Heart left ventricle (tissue), 16 donors: Measurements from ENCODE around the gene HBEGF. TPM values are rescaled to one million over a fixed set of nuclear protein-coding genes. Genes with fewer than 3 reads are reported as not detected.

Source experiments
- ATAC-seq, 4 donors: fragments of 200-7000 bp; cut with Tn5 transposase; one replicate each; pipeline ENCODE4 v1.9.1; 2020 to 2022; ENCODE audit warnings: moderate library complexity in 4 of 4, mild to moderate bottlenecking in 3 of 4, moderate number of reproducible peaks in 1 of 4
- DNase-seq, 5 donors: peaks; one replicate each; pipeline ENCODE4 v3.0.0-alpha.2; 2020
- H3K27ac ChIP-seq, 12 donors: fragments of 200-600 bp; sonication (generic) in 4 of 12; one replicate each; pipeline versions ENCODE4 v1.5.0 to v1.8.0; 2016 to 2022; ENCODE audit warnings: mild to moderate bottlenecking in 2 of 12
- H3K27me3 ChIP-seq, 9 donors: fragments of 200-600 bp; sonication (generic) in 2 of 9; one replicate each; pipeline versions ENCODE4 v1.5.1 to v1.8.0; 2016 to 2022; ENCODE audit warnings: mild to moderate bottlenecking in 3 of 9
- H3K36me3 ChIP-seq, 9 donors: fragments of 200-600 bp; sonication (generic) in 2 of 9; one replicate each; pipeline versions ENCODE4 v1.5.0 to v1.8.0; 2018 to 2022; ENCODE audit warnings: mild to moderate bottlenecking in 2 of 9
- H3K4me1 ChIP-seq, 12 donors: fragments of 200-600 bp; sonication (generic) in 4 of 12; one replicate each; pipeline versions ENCODE4 v1.5.0 to v1.8.0; 2016 to 2022; ENCODE audit warnings: mild to moderate bottlenecking in 3 of 12
- H3K4me3 ChIP-seq, 12 donors: fragments of 200-600 bp; sonication (generic) in 4 of 12; one replicate each; pipeline versions ENCODE4 v1.5.0 to v1.8.0; 2017 to 2022; ENCODE audit warnings: mild to moderate bottlenecking in 9 of 12, moderate library complexity in 4 of 12
- H3K9me3 ChIP-seq, 12 donors: fragments of 200-600 bp; sonication (generic) in 4 of 12; one replicate each; pipeline versions ENCODE4 v1.5.0 to v1.8.0; 2016 to 2022; ENCODE audit warnings: mild to moderate bottlenecking in 1 of 12
- POLR2A ChIP-seq, 2 donors: fragments of 450-650 bp; IDR thresholded peaks; one replicate each; pipeline ENCODE4 v1.6.1; 2017; ENCODE audit warnings: antibody characterized with exemption in 2 of 2, mild to moderate bottlenecking in 2 of 2, moderate library complexity in 2 of 2
- WGBS, 4 donors: extraction: QIAGEN DNeasy Blood & Tissue Kit in 2 of 4; methylation state at CpG; one replicate each; pipeline versions ENCODE4 v1.1.5 to v1.1.7; 2013 to 2018; 5-methylcytosine and 5-hydroxymethylcytosine counted together
- intact Hi-C, 10 donors: fragments of 100-400 bp; cut with DNase I; formaldehyde crosslinking; loops; one replicate each; pipeline versions ENCODE4 v1.11.1 to v1.14.2; 2022
- polyA plus RNA-seq, 2 donors: library from polyadenylated mRNA; stranded (reverse); fragments of 200-250 nt; gene quantifications; one replicate each; pipeline ENCODE4 v1.2.3, GENCODE V29; 2013
- total RNA-seq, 9 donors: library from RNA; depleted of rRNA in 2 of 9; stranded (reverse); fragments of >200 nt in 2 of 9; fragmentation: NEBNext Ultra II Directional in 3 of 9; extraction: Animal tissue kit (Norgen Biotek cat#: 25700) in 3 of 9; gene quantifications; one replicate each; pipeline versions ENCODE4 v1.1.0 to v1.2.4, GENCODE V29; 2016 to 2023
- TF ChIP-seq, protein P1 (sequence below), 12 donors: fragments of 200-600 bp; sonication (generic) in 4 of 12; IDR thresholded peaks; one replicate each; pipeline versions ENCODE4 v1.5.0 to v1.8.0; 2018 to 2022; ENCODE audit warnings: antibody characterized with exemption in 12 of 12, mild to moderate bottlenecking in 5 of 12
- donor health status: ischemic (EF 13 %, LVEDD 7.1; RV severe dilation, severe dysfunction).
- donor health status: healthy with polysubstance abuse.
- donor health status: DM: no; HTN: yes; CAD: no.
- donor health status: DM: no; HTN: no; CAD: no.
- donor health status: ischemic (EF 25% LVEDD 6.9; RV normal size, moderate dysfunction).
- donor health status: ischemic (EF 25% LVEDD 5.7; RV mildly dilated, moderate dysfunction).
- donor health status: healthy.
- donor health status: DM: yes; HTN: yes; CAD: no.
- donor health status: ischemic (EF 35%, LVEDD 5.7; RV mildly dilated, moderate dysfunction).
- donor health status: nonischemic (EF 11% LVEDD 7.7; RV severe dilation, severe dysfunction).
- donor health status: DM: yes; HTN: yes; CAD: no.
- donor health status: PGD.
- donor health status: ischemic (EF 29% LVEDD 5.4; RV normal size, mild dysfunction).
- donor health status: nonischemic (EF 23%, LVEDD 6.1; RV moderate dilation, normal function).

Gene HBEGF
- total and polyA plus RNA-seq, 11 donors = 18.2 to 60.1 (median 34.9) TPM

DNA sequence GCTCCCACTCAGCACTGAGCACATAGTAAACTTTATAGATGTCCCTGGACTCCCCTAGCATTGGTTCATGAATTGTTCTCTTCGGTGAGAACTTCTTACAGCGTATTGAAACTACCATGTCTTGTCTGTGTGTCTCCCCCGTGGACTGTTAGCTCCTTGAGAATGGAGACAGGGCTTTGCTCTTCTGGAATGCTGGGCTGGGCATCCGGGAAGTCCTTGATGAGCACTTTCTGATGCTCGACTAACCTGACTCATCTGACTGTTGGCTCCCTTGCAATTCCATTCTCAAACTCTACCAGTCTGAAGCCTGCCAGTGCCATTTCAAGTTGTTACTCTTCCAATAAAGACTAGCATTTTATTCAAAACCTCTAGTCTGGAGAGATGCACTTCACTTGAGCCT is 28.5 kb downstream of the HBEGF start:
- Histone ChIP-seq H3K9me3 (no peaks in the 10 kb centered on the region), H3K27me3 (no peaks in the 10 kb centered on the region), H3K27ac (peak overlapping the region in 1 of 12 donors; percentile 32), H3K4me3 (no peak overlapping the region), H3K36me3 (no peaks in the 10 kb centered on the region), H3K4me1 (peaks cover 3 to 45% (median 15%) of the 10 kb centered on the region in 12 donors)
- DNase-seq (no peak), ATAC-seq (no peak)
- intact Hi-C loops = no loop called here
- WGBS, 4 donors = 73 to 82% (median 79%) methylated on average over 5 of the region's 5 CpGs
- no peak for TF ChIP-seq POLR2A (IDR thresholded peaks at IDR 0.05)
- TF ChIP-seq, protein P1, sequence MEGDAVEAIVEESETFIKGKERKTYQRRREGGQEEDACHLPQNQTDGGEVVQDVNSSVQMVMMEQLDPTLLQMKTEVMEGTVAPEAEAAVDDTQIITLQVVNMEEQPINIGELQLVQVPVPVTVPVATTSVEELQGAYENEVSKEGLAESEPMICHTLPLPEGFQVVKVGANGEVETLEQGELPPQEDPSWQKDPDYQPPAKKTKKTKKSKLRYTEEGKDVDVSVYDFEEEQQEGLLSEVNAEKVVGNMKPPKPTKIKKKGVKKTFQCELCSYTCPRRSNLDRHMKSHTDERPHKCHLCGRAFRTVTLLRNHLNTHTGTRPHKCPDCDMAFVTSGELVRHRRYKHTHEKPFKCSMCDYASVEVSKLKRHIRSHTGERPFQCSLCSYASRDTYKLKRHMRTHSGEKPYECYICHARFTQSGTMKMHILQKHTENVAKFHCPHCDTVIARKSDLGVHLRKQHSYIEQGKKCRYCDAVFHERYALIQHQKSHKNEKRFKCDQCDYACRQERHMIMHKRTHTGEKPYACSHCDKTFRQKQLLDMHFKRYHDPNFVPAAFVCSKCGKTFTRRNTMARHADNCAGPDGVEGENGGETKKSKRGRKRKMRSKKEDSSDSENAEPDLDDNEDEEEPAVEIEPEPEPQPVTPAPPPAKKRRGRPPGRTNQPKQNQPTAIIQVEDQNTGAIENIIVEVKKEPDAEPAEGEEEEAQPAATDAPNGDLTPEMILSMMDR (IDR thresholded peaks at IDR 0.05) = no peak

DNA sequence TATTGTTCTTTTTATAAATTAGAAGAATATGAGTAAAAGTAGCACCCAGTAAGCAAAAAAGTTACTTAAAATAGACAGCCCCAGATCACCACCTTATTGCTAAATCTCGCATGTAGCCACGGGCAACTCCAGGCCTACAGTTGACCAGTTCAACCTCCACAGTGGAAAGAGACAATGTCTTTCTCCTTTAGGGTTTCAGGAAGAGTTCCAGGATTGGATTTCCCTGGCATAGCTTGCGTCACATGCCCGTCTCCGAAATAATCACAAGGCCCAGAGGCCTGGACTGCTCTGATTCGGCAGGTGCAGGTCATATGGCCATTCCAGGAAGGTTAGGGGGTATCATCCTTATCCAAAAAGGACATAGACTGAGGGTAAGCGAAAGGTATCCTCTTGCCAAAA is 33.6 kb downstream of the HBEGF start:
- ATAC-seq (peak in 3 of 4 donors; percentile 10 to 16 (median 11)), DNase-seq (no peak)
- no peaks in the 10 kb centered on the region for H3K36me3 ChIP-seq
- no peak overlapping the region for H3K4me3 ChIP-seq
- intact Hi-C loops = loop anchor here in 1 of 10 donors (2.0 kb wide), 1 partner anchor 16 kb away; no protein-coding TSS in a partner anchor
- H3K4me1 ChIP-seq = peaks cover 0 to 37% (median 23%) of the 10 kb centered on the region in 12 donors
- H3K27me3 ChIP-seq = no peaks in the 10 kb centered on the region
- no peak for TF ChIP-seq POLR2A (IDR thresholded peaks at IDR 0.05)
- no peaks in the 10 kb centered on the region for H3K9me3 ChIP-seq
- H3K27ac ChIP-seq = peak overlapping the region; percentile 56 to 87 (median 72)
- 55 to 59% (median 57%) methylated on average over 7 of the region's 7 CpGs for WGBS, 4 donors

DNA sequence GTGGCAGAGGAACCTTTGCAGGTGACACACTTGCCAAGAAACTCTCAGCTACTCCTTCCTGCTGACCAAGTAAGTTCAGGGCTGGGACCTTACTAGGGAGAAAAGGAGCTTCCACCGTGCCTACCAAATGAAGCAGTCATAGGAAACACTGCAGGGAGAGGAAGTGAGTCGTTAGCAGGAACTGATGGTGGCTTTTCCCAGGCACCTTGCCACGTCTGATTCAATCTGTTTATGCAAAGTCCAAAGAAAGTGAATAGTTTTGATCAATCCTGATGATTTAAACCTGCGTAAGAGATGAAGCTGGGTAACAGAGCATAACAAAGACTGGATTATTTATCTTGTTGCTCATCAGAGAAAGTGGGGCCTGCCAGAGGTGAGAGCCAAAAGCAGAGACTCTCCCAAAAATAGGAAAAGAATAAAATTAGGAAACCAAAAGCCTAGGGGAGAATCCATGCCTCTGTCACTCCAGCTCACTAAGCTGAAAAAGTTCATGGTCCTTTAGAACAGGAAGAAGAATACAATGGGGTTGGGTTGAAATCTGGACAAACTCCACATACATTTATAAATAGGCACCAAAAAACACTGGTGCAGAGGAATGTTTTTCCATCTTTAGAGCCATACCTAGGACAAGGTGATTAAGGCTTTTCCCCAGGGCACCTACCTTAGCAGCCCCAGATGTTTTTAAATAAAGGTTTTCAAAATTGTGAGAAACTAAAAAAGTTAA is 34.2 kb downstream of the HBEGF start:
- DNase-seq = peak in 3 of 5 donors; percentile 50 to 64 (median 54)
- H3K27ac ChIP-seq = peak overlapping the region; percentile 48 to 87 (median 72)
- ATAC-seq = peak; percentile 43 to 91 (median 76)
- intact Hi-C loops = loop anchor here in 1 of 10 donors (2.0 kb wide), 1 partner anchor 17 kb away; no protein-coding TSS in a partner anchor
- peak overlapping the region in 3 of 12 donors; percentile 11 to 22 (median 14) for H3K4me3 ChIP-seq
- TF ChIP-seq, protein P1 (IDR thresholded peaks at IDR 0.05) = no peak
- peak in 1 of 2 donors; percentile 11 for TF ChIP-seq POLR2A (IDR thresholded peaks at IDR 0.05)
- H3K27me3 ChIP-seq = no peaks in the 10 kb centered on the region
- H3K36me3 ChIP-seq = no peaks in the 10 kb centered on the region
- peaks cover 0 to 37% (median 23%) of the 10 kb centered on the region in 12 donors for H3K4me1 ChIP-seq
- 20 to 37% (median 30%) methylated on average over 4 of the region's 4 CpGs for WGBS, 4 donors
- H3K9me3 ChIP-seq = no peaks in the 10 kb centered on the region

- no peak overlapping the region for H3K4me3 ChIP-seq
- intact Hi-C loops = no loop called here
- peaks cover 0 to 37% (median 23%) of the 10 kb centered on the region in 12 donors for H3K4me1 ChIP-seq
- TF ChIP-seq POLR2A (IDR thresholded peaks at IDR 0.05) = no peak
- TF ChIP-seq, protein P1 (IDR thresholded peaks at IDR 0.05) = no peak
- H3K27ac ChIP-seq = peak overlapping the region in 11 of 12 donors; percentile 31 to 87 (median 71)
- WGBS, 4 donors = 76 to 85% (median 83%) methylated on average over 5 of the region's 5 CpGs
- peak in 2 of 4 donors; percentile 44 to 56 for ATAC-seq
- H3K36me3 ChIP-seq = no peaks in the 10 kb centered on the region
- no peaks in the 10 kb centered on the region for H3K9me3 ChIP-seq
- DNase-seq = no peak
- no peaks in the 10 kb centered on the region for H3K27me3 ChIP-seq
Measured at GRCh38 chr5:140311011-140311467, 35.4 kb downstream of the HBEGF start.
